ENCODE data around the gene TRIB2. TPM values are rescaled to one million over a fixed set of nuclear protein-coding genes. Genes with fewer than 3 reads are reported as not detected.

TRIB2 gene
- total RNA-seq, 6 experiments from 2014 or later = 9.1 to 24.4 (median 15.3) TPM

DNA sequence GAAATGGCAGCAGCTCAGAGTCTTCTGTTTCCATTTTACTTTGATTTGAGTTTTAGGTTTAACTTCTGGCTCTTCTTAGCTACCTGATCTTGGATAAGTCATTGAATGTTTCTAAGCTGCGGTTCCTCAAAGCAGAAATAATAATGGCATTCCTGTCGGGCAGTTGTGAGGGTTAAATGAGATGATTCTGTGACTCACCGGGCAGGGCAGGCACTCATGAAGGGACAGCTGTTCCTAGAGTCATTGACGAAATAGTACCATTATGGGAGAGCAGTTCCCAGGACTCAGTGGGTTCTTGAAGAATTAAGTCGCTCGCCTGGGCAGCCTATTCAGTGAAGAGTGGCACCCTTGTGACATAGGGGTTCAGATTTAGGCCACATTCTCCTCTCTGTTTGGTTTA lies 10.3 kb downstream of the TRIB2 start:
- DNase-seq (no peak), ATAC-seq (no peak)
- H3K4me3 ChIP-seq = no peak overlapping the region
- no peaks in the 10 kb centered on the region for H3K9me3 ChIP-seq
- WGBS (ENCODE audit: insufficient coverage, low coverage, low lambda C conversion rate, missing lambda C conversion rate) = 67% methylated on average over 5 of the region's 6 CpGs
- H3K27ac ChIP-seq = no peak overlapping the region
- intact Hi-C loops (cut with DNase I) = no loop called here
- TF ChIP-seq POLR2A (IDR thresholded peaks at IDR 0.05) = no peak
- TF ChIP-seq, protein P1, sequence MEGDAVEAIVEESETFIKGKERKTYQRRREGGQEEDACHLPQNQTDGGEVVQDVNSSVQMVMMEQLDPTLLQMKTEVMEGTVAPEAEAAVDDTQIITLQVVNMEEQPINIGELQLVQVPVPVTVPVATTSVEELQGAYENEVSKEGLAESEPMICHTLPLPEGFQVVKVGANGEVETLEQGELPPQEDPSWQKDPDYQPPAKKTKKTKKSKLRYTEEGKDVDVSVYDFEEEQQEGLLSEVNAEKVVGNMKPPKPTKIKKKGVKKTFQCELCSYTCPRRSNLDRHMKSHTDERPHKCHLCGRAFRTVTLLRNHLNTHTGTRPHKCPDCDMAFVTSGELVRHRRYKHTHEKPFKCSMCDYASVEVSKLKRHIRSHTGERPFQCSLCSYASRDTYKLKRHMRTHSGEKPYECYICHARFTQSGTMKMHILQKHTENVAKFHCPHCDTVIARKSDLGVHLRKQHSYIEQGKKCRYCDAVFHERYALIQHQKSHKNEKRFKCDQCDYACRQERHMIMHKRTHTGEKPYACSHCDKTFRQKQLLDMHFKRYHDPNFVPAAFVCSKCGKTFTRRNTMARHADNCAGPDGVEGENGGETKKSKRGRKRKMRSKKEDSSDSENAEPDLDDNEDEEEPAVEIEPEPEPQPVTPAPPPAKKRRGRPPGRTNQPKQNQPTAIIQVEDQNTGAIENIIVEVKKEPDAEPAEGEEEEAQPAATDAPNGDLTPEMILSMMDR (IDR thresholded peaks at IDR 0.05) = no peak
- peaks cover 0 to 28% (median 10%) of the 10 kb centered on the region in 4 donors for H3K4me1 ChIP-seq
- no peaks in the 10 kb centered on the region for H3K27me3 ChIP-seq
- H3K36me3 ChIP-seq = peaks cover 0 to 3% (median 0%) of the 10 kb centered on the region in 4 donors

DNA sequence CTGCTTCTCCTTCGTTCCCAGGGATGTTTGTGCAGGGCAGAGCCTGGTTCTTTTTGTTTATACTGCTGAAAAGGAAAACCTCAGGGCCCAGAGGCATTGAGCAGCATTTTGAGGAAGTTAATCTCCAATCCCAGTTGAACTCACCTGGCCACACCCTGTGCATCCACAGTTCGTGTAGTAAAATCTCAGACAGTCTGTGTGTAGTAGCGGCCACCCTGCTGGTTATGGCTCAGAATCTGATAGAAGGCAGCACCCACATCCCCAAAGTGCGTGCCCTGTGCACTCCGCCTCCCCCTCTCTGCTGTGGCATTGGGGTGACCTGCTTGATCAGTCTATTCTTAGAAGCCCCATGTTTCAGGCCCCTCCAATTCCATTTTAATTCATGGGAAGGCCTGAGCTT lies 10.9 kb downstream of the TRIB2 start:
- intact Hi-C loops (cut with DNase I) = no loop called here
- no peaks in the 10 kb centered on the region for H3K9me3 ChIP-seq
- DNase-seq (no peak), ATAC-seq (no peak)
- no peak overlapping the region for H3K27ac ChIP-seq
- H3K36me3 ChIP-seq = peaks cover 0 to 3% (median 0%) of the 10 kb centered on the region in 4 donors
- H3K4me1 ChIP-seq = peaks cover 0 to 34% (median 10%) of the 10 kb centered on the region in 4 donors
- H3K4me3 ChIP-seq = no peak overlapping the region
- H3K27me3 ChIP-seq = no peaks in the 10 kb centered on the region
- TF ChIP-seq, protein P1 (IDR thresholded peaks at IDR 0.05) = no peak
- TF ChIP-seq POLR2A (IDR thresholded peaks at IDR 0.05) = no peak
- WGBS (ENCODE audit: insufficient coverage, low coverage, low lambda C conversion rate, missing lambda C conversion rate) = 0% methylated on average over 1 of the region's 5 CpGs

DNA sequence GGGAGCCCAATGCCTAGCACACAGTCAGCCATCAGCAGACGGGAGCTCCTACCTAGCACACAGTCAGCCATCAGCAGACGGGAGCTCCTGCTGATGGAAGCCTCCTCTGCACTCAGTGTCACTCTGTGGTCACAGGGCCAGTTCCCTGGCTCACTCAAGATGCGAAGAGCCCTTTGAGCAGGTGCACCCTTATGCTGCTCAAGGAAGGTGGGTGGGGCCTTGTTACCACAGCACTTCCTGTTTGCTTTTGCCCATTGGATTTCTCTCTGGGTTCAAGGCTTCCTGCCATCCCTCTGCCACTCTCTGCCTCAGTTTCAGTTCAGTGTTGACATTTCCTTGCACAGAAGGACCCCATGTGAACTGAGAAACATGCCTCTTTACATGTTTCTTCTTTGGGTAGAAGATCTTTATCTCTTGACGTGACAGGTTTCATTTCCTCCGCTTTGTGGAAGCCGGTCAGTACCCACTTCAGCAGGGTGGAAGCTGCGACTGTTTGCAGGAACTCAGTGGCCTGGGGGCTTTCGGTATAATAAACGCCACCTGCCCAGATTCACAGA lies 11.6 kb downstream of the TRIB2 start:
- TF ChIP-seq POLR2A (IDR thresholded peaks at IDR 0.05) = no peak
- TF ChIP-seq, protein P1 (IDR thresholded peaks at IDR 0.05) = no peak
- H3K9me3 ChIP-seq = no peaks in the 10 kb centered on the region
- WGBS (ENCODE audit: insufficient coverage, low coverage, low lambda C conversion rate, missing lambda C conversion rate) = 40% methylated on average over 6 of the region's 9 CpGs
- H3K36me3 ChIP-seq = peaks cover 0 to 3% (median 0%) of the 10 kb centered on the region in 4 donors
- intact Hi-C loops (cut with DNase I) = no loop called here
- no peak overlapping the region for H3K4me3 ChIP-seq
- DNase-seq (no peak), ATAC-seq (no peak)
- H3K27me3 ChIP-seq = no peaks in the 10 kb centered on the region
- H3K27ac ChIP-seq = no peak overlapping the region
- H3K4me1 ChIP-seq = peaks cover 0 to 40% (median 10%) of the 10 kb centered on the region in 4 donors

DNA sequence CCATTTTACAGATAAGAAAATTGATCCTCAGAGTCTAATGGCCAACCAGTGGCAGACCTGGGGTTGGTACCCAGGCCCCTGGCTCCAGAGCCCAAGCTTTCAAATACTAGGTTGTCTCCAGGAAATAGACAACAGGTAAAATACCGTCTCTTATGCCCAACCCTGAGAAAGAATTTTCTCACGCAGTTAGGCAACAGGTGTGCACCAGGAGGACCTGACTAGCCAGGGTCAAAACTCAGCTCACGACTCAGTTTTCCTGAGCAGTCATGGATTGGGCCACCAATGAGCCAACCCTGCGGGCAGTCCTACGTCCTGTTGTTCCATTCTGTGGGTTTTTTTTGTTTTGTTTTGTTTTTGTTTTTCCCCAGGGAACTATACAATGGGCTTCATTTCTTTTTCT lies 13.5 kb downstream of the TRIB2 start:
- no peaks in the 10 kb centered on the region for H3K27me3 ChIP-seq
- no peaks in the 10 kb centered on the region for H3K9me3 ChIP-seq
- peaks cover 0 to 3% (median 0%) of the 10 kb centered on the region in 4 donors for H3K36me3 ChIP-seq
- intact Hi-C loops (cut with DNase I) = no loop called here
- peaks cover 0 to 47% (median 10%) of the 10 kb centered on the region in 4 donors for H3K4me1 ChIP-seq
- ATAC-seq (no peak), DNase-seq (no peak)
- WGBS (ENCODE audit: insufficient coverage, low coverage, low lambda C conversion rate, missing lambda C conversion rate) = no CpG with 5 or more reads among the region's 5 CpGs
- TF ChIP-seq POLR2A (IDR thresholded peaks at IDR 0.05) = no peak
- TF ChIP-seq, protein P1 (IDR thresholded peaks at IDR 0.05) = no peak
- no peak overlapping the region for H3K4me3 ChIP-seq
- no peak overlapping the region for H3K27ac ChIP-seq

Measured in right lobe of liver (tissue), 6 donors.